ENCODE data around the gene MAP4K4. TPM values are rescaled to one million over a fixed set of nuclear protein-coding genes. Genes with fewer than 3 reads are reported as not detected.
"Not testable (repeated sequence)": the region's sequence is repeated elsewhere in the genome, so short reads cannot be mapped to it uniquely, and the experiment has no call there.

MAP4K4 gene
- total RNA-seq, 1 donor from 2014 or later = 166 TPM

DNA sequence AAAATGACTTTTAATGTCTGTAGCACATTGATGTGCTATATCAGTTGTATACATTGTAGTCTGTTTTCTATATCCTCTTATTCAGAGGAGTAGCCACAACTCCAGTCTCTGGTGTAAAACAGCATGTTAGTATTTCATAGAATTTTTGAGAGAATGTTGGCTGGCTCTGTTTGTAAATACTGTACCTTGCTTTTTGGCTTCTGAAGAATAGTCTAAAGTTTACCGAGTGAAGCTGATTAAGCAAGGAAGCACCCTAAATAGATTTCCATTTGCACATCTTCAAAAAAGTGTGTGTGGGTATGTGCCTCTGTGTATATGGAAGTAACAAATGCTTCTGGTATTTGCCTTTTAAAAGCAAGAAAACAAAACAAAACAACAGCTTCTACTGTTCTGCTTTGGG lies 50.5 kb downstream of the MAP4K4 start:
- peaks cover 11% of the 10 kb centered on the region for H3K36me3 Mint-ChIP-seq
- H3K4me3 Mint-ChIP-seq = no peak overlapping the region
- no peak for DNase-seq (ENCODE audit: extremely low spot score, unreplicated experiment)
- H3K9me3 Mint-ChIP-seq = no peaks in the 10 kb centered on the region
- no peak overlapping the region for H3K27ac Mint-ChIP-seq
- H3K4me1 Mint-ChIP-seq (ENCODE audit: unreplicated experiment) = peaks cover 54% of the 10 kb centered on the region
- TF ChIP-seq, protein P1, sequence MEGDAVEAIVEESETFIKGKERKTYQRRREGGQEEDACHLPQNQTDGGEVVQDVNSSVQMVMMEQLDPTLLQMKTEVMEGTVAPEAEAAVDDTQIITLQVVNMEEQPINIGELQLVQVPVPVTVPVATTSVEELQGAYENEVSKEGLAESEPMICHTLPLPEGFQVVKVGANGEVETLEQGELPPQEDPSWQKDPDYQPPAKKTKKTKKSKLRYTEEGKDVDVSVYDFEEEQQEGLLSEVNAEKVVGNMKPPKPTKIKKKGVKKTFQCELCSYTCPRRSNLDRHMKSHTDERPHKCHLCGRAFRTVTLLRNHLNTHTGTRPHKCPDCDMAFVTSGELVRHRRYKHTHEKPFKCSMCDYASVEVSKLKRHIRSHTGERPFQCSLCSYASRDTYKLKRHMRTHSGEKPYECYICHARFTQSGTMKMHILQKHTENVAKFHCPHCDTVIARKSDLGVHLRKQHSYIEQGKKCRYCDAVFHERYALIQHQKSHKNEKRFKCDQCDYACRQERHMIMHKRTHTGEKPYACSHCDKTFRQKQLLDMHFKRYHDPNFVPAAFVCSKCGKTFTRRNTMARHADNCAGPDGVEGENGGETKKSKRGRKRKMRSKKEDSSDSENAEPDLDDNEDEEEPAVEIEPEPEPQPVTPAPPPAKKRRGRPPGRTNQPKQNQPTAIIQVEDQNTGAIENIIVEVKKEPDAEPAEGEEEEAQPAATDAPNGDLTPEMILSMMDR (conservative IDR thresholded peaks at IDR 0.05) = no peak
- H3K27me3 Mint-ChIP-seq = no peaks in the 10 kb centered on the region

DNA sequence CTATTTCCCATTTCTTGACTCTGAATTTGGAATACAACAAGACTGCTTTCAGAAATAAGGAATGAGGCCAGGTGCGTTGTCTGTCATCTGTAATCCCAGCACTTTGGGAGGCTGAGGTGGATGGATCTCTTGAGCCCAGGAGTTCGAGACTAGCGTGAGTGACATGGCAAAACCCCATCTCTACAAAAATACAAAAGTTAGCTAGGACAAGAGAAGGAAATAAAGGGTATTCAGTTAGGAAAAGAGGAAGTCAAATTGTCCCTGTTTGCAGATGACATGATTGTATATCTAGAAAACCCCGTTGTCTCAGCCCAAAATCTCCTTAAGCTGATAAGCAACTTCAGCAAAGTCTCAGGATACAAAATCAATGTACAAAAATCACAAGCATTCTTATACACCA lies 51.0 kb downstream of the MAP4K4 start:
- H3K27ac Mint-ChIP-seq; H3K4me3 Mint-ChIP-seq; H3K36me3 Mint-ChIP-seq; H3K27me3 Mint-ChIP-seq; DNase-seq (ENCODE audit: extremely low spot score, unreplicated experiment); H3K9me3 Mint-ChIP-seq: not testable (repeated sequence)
- peaks cover 54% of the 10 kb centered on the region for H3K4me1 Mint-ChIP-seq (ENCODE audit: unreplicated experiment)

DNA sequence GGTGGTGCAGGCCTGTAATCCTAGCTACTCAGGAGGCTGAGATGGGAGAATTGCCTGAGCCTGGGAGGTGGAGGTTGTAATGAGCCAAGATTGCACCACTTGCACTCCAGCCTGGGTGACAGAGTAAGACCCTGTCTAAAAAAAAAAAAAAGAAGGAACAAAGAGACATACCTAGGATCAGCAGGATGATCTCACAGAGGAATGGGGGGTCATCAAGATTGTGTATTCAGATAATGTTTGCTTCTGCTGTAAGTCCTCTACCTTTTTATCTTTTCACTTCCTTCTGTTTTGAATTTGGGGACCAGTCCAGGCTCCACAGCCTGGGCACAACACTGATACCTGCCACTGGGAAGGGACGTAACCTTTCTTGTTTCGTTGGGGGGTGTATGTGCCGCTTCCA lies 53.2 kb downstream of the MAP4K4 start:
- Mint-ChIP-seq H3K4me3 (no peak overlapping the region), H3K27ac (no peak overlapping the region), H3K36me3 (peaks cover 4% of the 10 kb centered on the region), H3K27me3 (no peaks in the 10 kb centered on the region), H3K4me1 (ENCODE audit: unreplicated experiment) (peaks cover 57% of the 10 kb centered on the region), H3K9me3 (no peaks in the 10 kb centered on the region)
- TF ChIP-seq, protein P1 (conservative IDR thresholded peaks at IDR 0.05) = no peak
- DNase-seq (ENCODE audit: extremely low spot score, unreplicated experiment) = no peak

DNA sequence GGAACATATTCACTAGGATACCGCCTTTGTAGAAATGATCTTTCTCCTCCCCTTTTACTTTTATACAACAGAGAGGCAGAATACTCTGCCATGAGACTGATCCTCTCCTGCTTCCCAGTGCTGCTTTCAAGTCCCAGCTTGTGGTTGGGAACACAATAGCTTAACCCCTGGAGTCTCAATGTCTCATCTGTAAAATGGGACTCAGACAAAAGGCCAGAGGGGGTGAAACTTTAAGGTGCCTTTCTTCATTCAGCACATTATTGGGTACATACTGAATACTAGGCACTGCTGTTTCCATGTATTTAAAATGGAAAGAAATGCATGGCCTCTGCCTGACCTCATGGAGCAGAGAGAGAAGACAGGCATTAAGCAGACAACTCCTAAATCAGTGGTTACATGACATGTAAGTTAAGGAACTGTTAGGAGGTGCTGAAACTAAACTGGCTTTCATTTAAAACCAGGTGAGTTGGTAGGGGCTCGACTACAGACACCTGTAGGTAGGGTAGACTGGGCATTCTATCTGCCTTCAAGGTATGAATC lies 53.8 kb downstream of the MAP4K4 start:
- peaks cover 4% of the 10 kb centered on the region for H3K36me3 Mint-ChIP-seq
- H3K27me3 Mint-ChIP-seq = no peaks in the 10 kb centered on the region
- peaks cover 54% of the 10 kb centered on the region for H3K4me1 Mint-ChIP-seq (ENCODE audit: unreplicated experiment)
- no peak for DNase-seq (ENCODE audit: extremely low spot score, unreplicated experiment)
- H3K4me3 Mint-ChIP-seq = no peak overlapping the region
- H3K9me3 Mint-ChIP-seq = no peaks in the 10 kb centered on the region
- H3K27ac Mint-ChIP-seq = no peak overlapping the region
- TF ChIP-seq, protein P1 (conservative IDR thresholded peaks at IDR 0.05) = no peak

DNA sequence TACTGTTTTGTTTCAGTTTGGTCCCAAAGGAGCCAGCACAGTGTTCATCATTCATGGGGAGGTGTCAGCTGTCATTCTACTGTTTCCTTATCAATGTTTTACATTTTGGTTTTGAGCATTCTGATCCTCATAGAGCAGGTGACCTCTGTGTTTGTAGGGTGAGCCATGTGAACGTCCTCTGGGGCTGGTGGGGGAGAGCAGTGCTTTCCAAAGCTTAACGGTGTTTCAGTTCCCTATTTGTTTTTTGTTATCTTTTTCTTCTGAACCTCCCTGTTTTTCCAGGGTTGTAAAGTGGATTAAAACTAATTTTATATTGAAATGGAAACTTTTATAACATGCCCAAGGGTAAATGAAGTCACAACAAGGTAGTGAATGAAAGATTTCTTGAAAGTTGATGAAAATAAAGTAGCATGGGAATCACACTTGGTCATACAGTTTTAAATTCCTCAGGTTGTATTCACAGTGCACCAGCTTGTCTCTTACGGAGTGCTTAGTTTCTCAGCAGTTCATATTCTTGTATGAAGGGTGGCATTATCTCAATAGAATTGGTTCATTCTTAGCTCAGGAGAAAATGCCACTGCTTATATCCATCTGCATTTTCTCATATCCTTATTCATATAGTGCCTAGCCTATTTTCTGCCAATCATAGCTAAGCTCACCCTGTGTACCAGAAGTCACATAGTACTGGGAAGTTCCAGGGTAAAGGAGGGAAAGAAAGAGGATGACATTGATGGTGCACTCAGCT lies 54.5 kb downstream of the MAP4K4 start:
- no peak overlapping the region for H3K27ac Mint-ChIP-seq
- no peaks in the 10 kb centered on the region for H3K9me3 Mint-ChIP-seq
- peaks cover 8% of the 10 kb centered on the region for H3K36me3 Mint-ChIP-seq
- TF ChIP-seq, protein P1 (conservative IDR thresholded peaks at IDR 0.05) = no peak
- H3K4me3 Mint-ChIP-seq = no peak overlapping the region
- H3K4me1 Mint-ChIP-seq (ENCODE audit: unreplicated experiment) = peaks cover 48% of the 10 kb centered on the region
- no peaks in the 10 kb centered on the region for H3K27me3 Mint-ChIP-seq
- DNase-seq (ENCODE audit: extremely low spot score, unreplicated experiment) = no peak

Measured in type B pancreatic cell (in vitro differentiated cells).